SK-N-DZ (cell line): ENCODE results near the gene LSMEM2.

ENCODE experiments used
- DNase-seq: peaks from one replicate; pipeline ENCODE4 v3.0.0-alpha.2; 2015; ENCODE audit warnings: low spot score

Gene LSMEM2

GRCh38 chr3:50322115-50322385, 43.2 kb downstream of the LSMEM2 start:
- DNase-seq = no peak

GRCh38 chr3:50322386-50323091, 43.7 kb downstream of the LSMEM2 start, which contains the start of gene HYAL2:
TSS of gene HYAL2 (minus strand) at chr3:50322745. CDS start at chr3:50320489, 2,256 bp downstream.
- DNase-seq = no peak

GRCh38 chr3:50323092-50323600, 44.3 kb downstream of the LSMEM2 start:
- DNase-seq = no peak

- no peak for DNase-seq
Measured at GRCh38 chr3:50323614-50324199, 44.8 kb downstream of the LSMEM2 start.

- DNase-seq = peak; percentile 71
Measured at GRCh38 chr3:50324351-50325112, 45.6 kb downstream of the LSMEM2 start.

- no peak for DNase-seq
Measured at GRCh38 chr3:50325113-50325480, 46.2 kb downstream of the LSMEM2 start.

GRCh38 chr3:50325497-50326181, 46.8 kb downstream of the LSMEM2 start:
- DNase-seq = no peak

GRCh38 chr3:50326182-50326541, 47.3 kb downstream of the LSMEM2 start:
- no peak for DNase-seq

- DNase-seq = no peak
Measured at GRCh38 chr3:50327129-50327528, 48.2 kb downstream of the LSMEM2 start.

- peak; percentile 95 for DNase-seq
Measured at GRCh38 chr3:50327943-50328691, 49.2 kb downstream of the LSMEM2 start, which contains the start of gene TUSC2. TSS of gene TUSC2 (minus strand) at chr3:50328223. CDS start at chr3:50328099, 124 bp downstream.

GRCh38 chr3:50330330-50330729, 51.4 kb downstream of the LSMEM2 start:
- DNase-seq = no peak

- DNase-seq = no peak
Measured at GRCh38 chr3:50331364-50331907, 52.5 kb downstream of the LSMEM2 start.

- DNase-seq = no peak
Measured at GRCh38 chr3:50333744-50334328, 54.9 kb downstream of the LSMEM2 start.

GRCh38 chr3:50334339-50335075, 55.6 kb downstream of the LSMEM2 start:
- DNase-seq = no peak

- peak; percentile 23 for DNase-seq
Measured at GRCh38 chr3:50336452-50337174, 57.7 kb downstream of the LSMEM2 start.

- DNase-seq = peak; percentile 98
Measured at GRCh38 chr3:50337175-50337861, 58.4 kb downstream of the LSMEM2 start.
